Measurements from ENCODE around the gene TTF2.

TTF2 gene

DNA sequence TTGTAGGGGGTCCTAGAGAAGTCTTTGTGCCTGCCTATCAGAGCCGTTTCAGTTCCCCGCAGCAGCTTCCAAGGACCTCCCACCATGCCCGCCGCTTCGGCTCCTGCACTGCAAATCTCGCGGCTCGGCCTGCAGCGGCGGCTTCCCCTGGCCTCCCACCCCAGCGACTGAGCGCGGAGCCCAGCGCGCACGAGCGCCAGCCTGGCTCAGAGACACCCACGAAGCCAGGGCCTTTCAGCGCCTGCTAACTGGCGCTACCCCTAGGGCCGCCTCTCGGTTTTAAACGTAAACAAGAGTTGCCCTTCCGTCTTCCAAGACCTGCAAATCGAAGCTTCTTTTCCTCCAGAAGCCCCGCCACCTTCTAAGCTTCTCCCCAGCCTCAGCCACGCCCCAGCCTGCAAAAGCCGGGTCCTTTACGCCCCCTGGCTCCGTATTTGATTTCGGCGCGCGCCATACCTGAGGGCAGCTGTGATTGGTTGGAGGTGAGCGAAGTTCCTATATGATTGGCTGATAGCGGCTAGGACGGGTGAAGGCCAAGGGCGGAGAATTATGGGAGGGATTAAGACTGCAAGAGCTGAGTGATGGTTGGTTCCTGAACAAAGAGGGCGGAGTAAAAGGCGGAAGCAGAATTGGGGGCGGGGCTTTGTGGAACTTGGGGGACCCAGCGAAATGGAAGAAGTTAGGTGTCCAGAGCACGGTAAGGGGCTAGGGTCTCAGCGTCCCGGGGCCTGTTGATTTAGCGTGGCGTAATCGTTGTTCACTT is at the start of gene TTF2:
TTF2 (plus strand) TSS at position 649 of the 763 bp plus-strand sequence; CDS start at position 670, 21 bp downstream.
- peak; percentile 85 for DNase-seq (ENCODE audit: low read depth)

DNA sequence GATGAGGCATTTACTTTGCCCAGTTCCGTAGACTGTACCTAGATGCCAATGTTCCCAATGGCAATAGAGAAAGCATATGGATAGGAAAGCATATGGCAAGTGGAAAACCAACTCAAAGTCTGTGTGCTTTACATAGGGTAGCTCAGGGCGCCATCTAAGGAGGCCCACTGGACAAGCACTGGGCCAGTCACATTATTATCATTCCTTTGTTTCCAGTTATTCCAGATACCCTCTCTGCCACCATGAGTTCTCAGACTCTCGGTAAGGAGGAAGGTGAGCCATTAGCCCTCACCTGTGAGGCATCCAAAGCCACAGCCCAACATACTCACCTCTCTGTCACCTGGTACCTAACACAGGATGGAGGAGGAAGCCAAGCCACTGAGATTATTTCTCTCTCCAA is 48.8 kb upstream of the TTF2 start:
- DNase-seq (ENCODE audit: low read depth) = no peak

DNA sequence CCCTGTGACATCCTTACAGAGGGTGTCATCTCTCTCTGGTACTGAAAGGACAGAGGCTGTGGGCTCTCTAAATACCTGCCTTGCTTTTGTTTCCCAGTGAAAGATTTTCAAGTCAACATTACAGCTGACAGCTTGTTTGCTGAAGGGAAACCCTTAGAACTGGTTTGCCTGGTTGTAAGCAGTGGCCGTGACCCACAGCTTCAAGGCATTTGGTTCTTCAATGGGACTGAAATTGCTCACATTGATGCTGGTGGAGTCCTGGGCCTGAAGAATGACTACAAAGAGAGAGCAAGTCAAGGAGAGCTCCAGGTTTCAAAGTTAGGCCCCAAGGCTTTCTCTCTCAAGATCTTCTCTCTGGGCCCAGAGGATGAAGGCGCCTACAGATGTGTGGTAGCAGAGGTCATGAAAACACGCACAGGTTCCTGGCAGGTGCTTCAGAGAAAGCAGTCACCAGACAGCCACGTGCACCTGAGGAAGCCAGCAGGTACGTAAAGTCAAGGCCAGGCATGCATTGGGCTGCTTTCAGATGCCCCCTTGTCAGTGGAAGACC is 46.7 kb upstream of the TTF2 start:
- DNase-seq (ENCODE audit: low read depth) = no peak

DNA sequence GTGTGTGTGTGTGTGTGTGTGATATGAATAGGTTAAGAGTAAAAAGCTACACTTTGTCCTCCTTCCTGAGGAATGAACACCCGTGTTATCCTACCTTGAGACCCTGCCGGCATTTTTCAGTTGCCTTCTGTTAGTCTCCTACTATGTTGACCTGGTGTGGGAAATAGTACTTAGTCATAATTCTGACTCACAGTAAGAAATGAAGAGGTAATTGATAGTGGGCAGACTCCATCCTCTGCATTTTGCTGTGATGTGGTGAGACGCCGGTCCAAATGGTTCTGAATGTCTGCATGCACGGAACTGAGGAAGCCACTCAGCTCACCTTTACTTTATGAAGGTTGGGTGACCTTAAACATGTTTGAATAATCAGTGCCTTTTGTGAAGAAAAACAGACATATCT is 45.9 kb upstream of the TTF2 start:
- no peak for DNase-seq (ENCODE audit: low read depth)

DNA sequence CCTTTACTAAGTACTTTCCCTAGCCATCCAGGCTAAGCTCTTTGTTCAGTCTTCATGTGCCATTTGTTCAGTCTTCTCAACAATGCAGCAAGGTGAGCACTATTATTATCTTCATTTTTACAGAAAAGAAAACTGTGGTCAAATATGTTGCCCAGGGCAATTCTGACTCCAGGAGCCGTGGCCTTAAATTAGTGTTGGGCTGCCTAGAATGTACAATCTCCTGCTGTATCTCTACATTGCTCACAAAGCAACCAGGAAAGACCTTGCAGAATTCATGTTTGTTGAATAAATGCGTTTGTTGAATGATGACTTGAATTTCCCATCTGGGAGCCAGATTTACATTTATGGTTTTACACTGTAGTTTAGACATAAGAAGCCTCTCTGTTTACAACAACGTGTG is 44.4 kb upstream of the TTF2 start:
- no peak for DNase-seq (ENCODE audit: low read depth)

DNA sequence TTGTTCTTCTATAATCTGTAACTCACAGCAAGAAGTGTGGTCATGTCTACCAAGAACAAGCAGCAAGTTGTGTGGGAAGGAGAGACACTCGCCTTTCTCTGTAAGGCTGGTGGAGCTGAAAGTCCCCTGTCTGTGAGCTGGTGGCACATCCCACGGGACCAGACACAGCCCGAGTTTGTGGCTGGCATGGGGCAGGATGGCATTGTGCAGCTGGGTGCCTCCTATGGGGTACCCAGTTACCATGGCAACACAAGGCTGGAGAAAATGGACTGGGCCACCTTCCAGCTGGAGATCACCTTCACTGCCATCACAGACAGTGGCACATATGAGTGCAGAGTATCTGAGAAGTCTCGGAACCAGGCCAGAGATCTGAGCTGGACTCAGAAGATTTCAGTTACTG is 43.1 kb upstream of the TTF2 start:
- DNase-seq (ENCODE audit: low read depth) = no peak

DNA sequence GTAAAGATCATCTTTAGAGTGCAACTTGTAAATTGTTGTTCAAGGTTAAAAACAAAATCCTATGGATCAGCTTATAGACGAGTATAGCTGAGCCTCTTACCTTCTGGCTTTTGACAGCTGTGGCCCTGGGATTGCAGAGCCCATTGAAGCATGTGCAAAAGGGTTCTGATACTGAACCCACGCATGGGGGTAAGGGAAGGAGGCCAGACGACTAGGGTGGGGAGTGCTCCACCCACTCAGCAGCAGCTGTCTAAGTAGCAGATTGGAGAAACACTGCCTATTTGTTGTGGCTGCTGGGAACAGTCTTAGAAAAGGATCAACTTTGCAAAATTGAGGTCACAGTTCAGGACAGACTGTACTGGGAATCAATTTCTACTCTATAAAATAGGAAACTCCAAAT is 42.5 kb upstream of the TTF2 start:
- no peak for DNase-seq (ENCODE audit: low read depth)

DNA sequence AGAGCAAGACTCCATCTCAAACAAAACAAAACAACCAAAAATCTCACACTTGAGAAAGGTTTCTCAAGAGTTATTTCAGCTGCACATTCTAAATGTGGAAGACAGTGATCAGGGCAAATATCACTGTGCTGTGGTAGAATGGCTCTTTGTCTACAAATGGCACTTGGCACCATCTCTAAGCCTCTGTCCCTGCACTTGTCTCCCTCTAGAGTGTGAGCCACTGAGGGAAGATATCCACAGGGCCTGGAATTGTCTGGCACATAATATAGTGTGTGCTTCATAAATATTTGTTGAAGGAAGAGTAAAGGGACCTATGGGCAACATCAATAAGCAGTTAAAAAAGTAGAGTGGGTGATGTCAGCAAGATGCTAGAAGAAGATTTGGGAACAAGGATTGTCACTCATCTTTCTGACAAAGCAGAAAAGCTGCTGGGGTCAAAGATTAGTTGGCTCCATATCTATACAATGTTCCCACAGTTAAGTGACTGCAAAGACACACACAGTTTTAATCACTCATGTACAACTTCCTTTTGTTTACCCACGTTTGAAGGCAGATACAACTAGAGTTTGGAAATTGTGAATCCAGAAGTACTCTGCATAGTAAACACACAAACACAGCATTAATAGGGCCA is 39.5 kb upstream of the TTF2 start:
- DNase-seq (ENCODE audit: low read depth) = no peak

DNA sequence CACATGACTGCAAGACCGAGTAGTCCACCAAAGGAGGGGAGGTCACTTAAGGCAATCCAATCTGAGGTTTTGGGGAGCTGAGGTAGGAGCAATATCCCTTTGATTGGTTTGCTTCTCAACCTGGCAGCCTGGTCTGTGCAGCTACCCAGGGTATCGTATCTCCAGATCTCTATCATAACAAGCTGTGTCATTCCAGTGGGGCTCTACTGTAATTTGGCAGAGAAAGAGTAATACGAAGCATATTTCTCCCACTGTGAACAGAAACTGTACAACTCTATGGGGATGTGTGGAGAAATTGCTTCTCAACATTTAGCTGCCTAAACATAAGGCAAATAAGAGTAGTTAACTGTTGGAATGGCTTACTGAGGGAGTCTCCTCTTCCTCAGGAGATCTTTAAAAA is 38.0 kb upstream of the TTF2 start:
- no peak for DNase-seq (ENCODE audit: low read depth)

DNA sequence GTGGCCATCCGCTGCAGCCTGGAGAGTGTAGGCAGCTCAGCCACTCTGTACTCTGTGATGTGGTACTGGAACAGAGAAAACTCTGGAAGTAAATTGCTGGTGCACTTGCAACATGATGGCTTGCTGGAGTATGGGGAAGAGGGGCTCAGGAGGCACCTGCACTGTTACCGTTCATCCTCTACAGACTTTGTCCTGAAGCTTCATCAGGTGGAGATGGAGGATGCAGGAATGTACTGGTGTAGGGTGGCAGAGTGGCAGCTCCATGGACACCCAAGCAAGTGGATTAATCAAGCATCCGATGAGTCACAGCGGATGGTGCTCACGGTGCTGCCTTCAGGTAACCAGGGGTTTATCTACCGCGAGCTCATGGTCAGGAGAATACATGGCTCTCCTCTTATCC is 34.6 kb upstream of the TTF2 start:
- no peak for DNase-seq (ENCODE audit: low read depth)

DNA sequence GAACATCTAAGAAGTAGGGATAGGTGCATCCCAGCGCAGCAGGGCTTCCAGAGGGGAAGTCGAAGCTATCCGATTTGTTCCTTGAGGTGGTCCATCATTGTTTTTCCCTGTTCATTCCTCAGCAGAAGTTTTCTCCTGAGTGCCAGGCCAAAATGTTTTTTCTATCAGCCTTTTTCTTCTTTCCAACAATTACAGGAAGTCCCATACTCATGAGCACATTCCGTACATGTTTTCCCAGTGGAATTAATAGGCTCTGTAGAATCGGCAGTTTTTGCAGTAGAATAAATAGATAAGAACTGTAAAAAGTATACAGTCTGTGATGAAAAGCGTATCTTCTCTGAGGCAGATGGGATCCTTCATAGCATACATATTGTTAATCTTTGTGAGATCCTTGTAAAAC is 33.8 kb upstream of the TTF2 start:
- DNase-seq (ENCODE audit: low read depth) = no peak

DNA sequence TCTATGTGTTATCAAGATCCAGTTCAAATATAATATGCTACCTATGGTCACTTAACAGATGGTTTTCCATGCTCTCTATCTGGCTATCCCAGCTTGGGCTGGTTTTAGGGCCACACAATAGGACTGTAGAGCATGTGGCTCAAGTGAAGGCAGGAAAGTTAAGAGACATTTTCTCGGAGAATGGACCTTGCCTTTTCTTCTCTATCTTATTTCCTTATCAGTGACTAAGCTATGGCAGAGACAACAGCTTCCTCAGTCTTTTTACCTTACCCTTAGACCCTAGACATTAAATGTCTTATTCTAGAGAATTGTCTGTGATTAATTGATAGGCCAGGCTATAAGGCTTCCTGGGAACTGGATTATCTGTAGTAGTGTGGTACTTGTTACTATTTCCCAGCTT is 30.4 kb upstream of the TTF2 start:
- no peak for DNase-seq (ENCODE audit: low read depth)

DNA sequence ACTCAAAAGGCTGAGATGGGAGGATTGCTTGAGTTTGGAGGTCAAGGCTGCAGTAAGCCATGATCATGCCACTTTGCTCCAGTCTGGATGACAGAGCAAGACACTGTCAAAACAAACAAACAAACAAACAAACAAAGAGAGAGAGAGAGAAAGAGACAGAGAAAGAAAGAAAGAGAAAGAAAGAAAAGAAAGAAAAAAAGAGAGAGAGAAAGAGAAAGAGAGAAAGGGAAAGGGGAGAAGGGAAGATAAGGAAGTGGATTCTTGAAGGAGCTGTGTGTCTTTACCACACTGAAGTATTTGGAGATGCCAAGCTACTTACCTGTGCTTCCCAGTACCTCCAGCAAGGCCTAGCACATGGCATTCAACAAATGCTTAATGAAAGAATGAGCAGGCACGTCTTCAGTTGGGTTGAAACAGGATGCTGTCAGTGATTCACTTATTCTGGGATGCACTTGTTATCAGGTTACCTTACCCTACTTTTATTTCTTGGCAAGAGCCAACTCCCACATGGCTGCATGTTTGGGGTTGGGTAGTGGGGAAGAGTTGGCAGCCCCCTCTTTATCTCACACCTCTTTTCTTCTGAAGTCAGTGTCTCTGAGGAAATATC is 29.8 kb upstream of the TTF2 start:
- no peak for DNase-seq (ENCODE audit: low read depth)

DNA sequence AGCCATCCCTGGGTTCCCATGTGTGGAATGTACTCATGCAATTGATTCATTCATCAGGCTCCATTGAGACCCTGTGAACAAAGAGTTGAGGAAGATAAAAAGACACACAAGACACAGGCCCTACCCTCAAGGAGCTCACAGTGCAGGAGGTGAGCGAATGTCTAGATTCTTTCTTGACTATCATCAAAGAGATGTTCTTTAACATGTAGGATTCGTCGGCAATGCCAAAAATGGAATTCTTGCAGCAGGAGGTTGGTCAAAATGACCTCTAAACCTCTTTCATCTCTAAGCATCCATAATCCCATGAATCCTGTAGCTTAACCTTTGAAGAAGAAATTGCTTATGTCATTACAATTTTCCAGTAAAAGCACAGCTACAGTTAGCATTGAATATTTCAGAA is 27.9 kb upstream of the TTF2 start:
- no peak for DNase-seq (ENCODE audit: low read depth)

DNA sequence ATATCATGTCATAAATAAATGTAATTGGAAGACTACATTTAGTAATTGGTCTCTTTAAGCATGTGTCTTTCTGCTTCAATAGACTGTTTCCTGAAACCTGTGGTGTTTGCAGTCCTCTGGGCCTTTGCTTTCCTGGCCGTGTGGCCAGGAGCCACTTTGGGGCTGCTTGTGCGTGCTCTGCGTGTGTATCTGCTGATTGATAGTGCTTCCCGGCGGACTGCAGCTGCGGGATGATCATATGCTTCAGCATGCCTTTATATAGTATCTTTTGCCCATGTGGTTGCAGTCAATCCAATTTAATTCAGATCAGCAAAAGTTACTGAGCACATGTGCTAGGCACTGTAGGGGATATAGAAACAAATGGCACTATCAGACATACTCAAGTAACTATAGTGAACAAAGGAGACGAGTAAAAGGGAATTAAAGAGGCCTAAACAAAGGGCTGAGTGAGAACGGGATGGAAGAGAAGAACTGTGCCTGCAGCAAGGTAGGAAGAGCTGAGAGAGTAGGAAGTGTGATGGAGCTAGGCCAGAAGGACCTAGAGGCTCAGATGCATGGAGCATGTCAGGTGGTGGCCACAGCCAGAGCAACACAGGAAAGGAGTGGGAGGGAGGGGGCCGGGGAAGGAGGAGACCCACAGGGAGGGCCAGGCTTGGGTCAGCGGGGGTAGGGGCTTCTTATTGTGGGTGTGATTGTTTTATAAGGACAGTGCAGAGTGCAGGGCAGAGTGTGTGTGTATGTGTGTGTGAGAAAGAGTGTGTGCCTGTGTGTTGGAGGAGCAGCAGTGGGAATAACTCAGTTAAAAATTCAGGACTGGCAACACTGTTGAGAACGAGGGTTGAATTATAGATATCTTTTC is 27.2 kb upstream of the TTF2 start:
- no peak for DNase-seq (ENCODE audit: low read depth)

DNA sequence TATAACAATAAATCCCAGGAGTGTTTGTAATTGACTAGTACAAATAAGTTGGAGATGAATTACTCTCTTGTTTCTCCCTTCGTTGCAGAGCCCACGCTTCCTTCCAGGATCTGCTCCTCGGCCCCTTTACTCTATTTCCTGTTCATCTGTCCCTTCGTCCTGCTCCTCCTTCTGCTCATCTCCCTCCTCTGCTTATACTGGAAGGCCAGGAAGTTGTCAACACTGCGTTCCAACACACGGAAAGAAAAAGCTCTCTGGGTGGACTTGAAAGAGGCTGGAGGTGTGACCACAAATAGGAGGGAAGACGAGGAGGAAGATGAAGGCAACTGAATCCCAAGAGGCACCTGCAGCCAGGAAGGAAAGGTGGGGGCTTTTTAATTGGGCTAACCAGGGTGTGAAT is 26.4 kb upstream of the TTF2 start:
- no peak for DNase-seq (ENCODE audit: low read depth)

DNA sequence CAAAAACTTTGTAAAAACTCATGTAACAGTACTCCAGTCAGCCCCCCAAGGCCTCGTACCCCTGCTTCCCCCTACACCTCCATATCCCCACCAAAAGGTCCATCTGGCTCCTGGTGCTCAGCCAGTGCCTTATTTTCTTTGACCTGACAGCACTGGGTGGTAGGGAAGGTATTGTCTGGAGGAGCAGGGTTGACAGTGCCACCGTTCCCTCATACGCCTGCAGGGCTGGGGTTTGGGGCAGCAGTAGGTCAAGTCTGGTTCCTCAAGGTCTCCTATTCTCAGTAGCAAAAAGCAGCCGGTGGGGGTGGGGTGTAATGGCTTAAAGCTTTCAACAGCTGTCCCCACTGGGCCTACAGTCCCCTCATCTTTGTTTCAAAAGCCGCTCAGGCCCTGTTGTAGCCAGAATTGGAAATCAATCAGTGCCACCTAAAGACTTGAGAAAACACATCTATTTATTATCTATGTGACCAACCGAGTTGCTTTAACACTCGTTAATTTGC is 25.3 kb upstream of the TTF2 start:
- DNase-seq (ENCODE audit: low read depth) = no peak

DNA sequence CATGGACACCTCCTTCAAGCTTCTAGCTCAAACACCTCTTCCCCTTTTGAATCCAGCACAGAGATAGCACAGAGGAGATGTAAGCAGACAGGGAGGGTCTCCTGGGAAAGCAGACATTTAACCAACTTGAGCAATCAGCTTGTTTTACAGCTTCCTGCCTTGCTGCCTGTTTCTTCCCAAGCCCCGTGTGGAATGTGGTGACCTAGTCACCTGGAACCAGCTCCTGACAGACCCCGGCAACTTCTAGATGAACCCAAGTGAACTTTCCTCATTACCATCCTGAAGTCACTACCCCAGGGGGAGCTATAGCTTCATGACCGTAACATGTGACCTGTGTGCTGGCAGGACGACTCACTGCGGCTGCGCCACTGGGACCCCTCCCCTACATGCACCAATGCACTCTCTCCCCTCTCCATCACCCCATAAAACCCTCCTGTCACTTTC is 24.1 kb upstream of the TTF2 start:
- no peak for DNase-seq (ENCODE audit: low read depth)

DNA sequence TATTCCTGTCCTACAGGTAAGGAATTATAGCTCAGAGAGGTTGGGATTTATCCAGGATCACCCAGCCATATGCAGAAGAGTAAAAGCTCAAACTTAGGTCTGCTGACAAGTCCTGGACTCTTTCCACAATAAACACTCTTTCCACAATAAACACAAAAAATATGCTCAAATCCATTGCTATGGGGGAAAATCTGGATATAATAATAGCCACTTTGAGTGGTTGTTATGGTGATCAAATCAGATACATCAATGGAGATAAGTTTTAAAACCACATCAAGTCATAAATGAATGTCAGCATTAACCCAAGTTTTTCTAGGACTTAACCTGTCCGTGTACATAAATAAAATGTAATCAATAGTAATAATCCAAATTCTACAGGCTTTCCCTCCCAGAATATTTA is 22.3 kb upstream of the TTF2 start:
- DNase-seq (ENCODE audit: low read depth) = no peak

DNA sequence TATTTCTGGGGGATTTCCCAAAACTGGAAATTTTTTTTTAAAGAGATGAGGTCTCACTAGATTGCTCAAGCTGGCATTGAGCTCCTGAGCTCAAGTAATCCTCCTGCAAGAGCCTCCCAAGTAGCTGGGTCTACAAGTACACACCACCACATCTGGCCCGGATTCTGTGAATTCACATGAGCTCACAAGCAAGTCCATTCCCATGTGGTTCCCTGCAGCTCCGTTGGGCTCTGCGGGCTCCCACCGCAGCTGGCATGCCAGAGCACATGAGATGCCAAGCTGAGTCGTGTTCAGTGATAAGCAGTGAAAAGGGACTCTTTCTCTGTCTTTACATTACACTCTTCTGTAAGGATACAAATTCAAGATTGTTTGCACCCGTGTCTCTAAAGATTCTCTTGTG is 21.9 kb upstream of the TTF2 start:
- DNase-seq (ENCODE audit: low read depth) = no peak

DNA sequence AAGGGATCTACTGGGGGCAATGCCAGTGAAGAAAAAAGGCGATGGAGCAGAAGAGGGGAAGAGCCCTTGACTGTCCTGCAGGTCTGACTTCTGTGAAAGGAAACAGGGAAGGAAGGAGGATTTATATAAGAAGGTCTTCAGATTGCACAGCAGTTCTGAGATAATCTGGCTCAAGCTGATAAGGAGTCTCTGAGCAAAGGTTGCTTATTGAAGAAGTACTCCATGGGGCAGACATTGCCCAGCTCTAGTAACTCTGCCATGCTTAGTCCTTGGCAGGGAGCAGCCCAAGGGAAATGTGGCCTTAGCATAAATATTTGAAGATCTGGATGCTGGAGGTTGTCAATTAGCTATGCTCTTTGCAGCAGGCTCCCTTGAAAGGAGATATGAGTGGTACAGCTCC is 15.9 kb upstream of the TTF2 start:
- no peak for DNase-seq (ENCODE audit: low read depth)

DNA sequence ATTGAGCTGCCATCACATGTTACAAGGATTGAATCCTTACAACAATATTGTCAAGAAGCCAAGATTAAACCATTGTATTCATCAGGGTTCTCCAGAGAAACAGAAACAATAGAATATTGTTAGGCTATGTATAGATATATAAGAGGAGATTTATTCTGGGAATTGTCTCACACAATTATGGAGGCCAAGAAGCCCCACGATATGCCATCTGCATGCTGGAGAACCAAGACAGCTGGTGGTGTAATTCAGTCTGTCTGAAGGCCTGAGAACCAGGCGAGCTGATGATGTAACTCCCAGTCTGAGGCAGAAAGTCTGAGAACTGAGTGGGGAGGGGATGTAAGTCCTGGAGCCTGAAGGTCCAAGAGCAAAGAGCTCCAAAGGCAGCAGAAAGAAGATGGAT is 14.5 kb upstream of the TTF2 start:
- no peak for DNase-seq (ENCODE audit: low read depth)

All from stimulated activated CD8-positive, alpha-beta memory T cell treated with anti-CD3 and anti-CD28 coated beads, Interleukin-12 subunit alpha, Interleukin-12 subunit beta, amount 100 ng/mL, for 4 hours (primary cell).